DND-41 (cell line): ENCODE results near the gene TMCC1.

Source experiments
- CTCF ChIP-seq: IDR thresholded peaks from 2 replicates; pipeline ENCODE4 v1.5.1; 2012; ENCODE audit warnings: borderline replicate concordance, low read length, moderate library complexity, mild to moderate bottlenecking; ENCODE audit not compliant: poor library complexity, severe bottlenecking; ENCODE audit errors: extremely low read depth
- EZH2 ChIP-seq: IDR thresholded peaks from 3 replicates; pipeline ENCODE4 v1.6.1; 2012; ENCODE audit warnings: borderline replicate concordance, low read depth, mild to moderate bottlenecking, moderate library complexity, low read length, inconsistent platforms; ENCODE audit not compliant: severe bottlenecking

GRCh38 chr3:129654131-129654530 lies 239.4 kb downstream of the TMCC1 start:
- TF ChIP-seq CTCF (no peak), EZH2 (no peak)
